WTC11 (cell line): ENCODE measurements around the gene DAND5.

Source experiments
- CREB1 ChIP-seq: sonication (generic); formaldehyde crosslinking; IDR thresholded peaks from 2 replicates; pipeline ENCODE4 v1.8.0; 2023; ENCODE audit warnings: mild to moderate bottlenecking, missing genetic modification reagents
- ESRRA ChIP-seq: sonication (generic); formaldehyde crosslinking; IDR thresholded peaks from 2 replicates; pipeline ENCODE4 v1.8.1; 2022; ENCODE audit warnings: mild to moderate bottlenecking, missing genetic modification reagents, borderline replicate concordance
- FOXP1 ChIP-seq: sonication (generic); formaldehyde crosslinking; IDR thresholded peaks from 2 replicates; pipeline ENCODE4 v1.8.0; 2022; ENCODE audit warnings: missing genetic modification reagents, mild to moderate bottlenecking, moderate library complexity, borderline replicate concordance
- ZNF396 ChIP-seq: fragments of 250-450 bp; sonication (Bioruptor Pico); IDR thresholded peaks from 2 replicates; pipeline ENCODE4 v1.8.0; 2021; ENCODE audit warnings: mild to moderate bottlenecking, moderate library complexity, borderline replicate concordance
- TF ChIP-seq, protein P1 (sequence below): sonication (generic); formaldehyde crosslinking; IDR thresholded peaks from 2 replicates; pipeline ENCODE4 v1.8.0; 2022; ENCODE audit warnings: mild to moderate bottlenecking, missing genetic modification reagents
- TF ChIP-seq, protein P2 (sequence below): fragments of 200-600 bp; IDR thresholded peaks from 2 replicates; pipeline ENCODE4 v1.8.0; 2022; ENCODE audit warnings: antibody characterized with exemption
- TF ChIP-seq, protein P3 (sequence below): fragments of 250-450 bp; sonication (Bioruptor Pico); IDR thresholded peaks from 2 replicates; pipeline ENCODE4 v2.1.2; 2022; ENCODE audit warnings: mild to moderate bottlenecking, moderate library complexity
- TF ChIP-seq, protein P4 (sequence below): sonication (generic); formaldehyde crosslinking; IDR thresholded peaks from 2 replicates; pipeline ENCODE4 v1.8.1; 2022; ENCODE audit warnings: mild to moderate bottlenecking, moderate library complexity, missing genetic modification reagents
- TF ChIP-seq, protein P5 (sequence below): sonication (generic); formaldehyde crosslinking; IDR thresholded peaks from 2 replicates; pipeline ENCODE4 v1.8.1; 2022; ENCODE audit warnings: low read depth, mild to moderate bottlenecking, moderate library complexity, missing genetic modification reagents, borderline replicate concordance

DNA sequence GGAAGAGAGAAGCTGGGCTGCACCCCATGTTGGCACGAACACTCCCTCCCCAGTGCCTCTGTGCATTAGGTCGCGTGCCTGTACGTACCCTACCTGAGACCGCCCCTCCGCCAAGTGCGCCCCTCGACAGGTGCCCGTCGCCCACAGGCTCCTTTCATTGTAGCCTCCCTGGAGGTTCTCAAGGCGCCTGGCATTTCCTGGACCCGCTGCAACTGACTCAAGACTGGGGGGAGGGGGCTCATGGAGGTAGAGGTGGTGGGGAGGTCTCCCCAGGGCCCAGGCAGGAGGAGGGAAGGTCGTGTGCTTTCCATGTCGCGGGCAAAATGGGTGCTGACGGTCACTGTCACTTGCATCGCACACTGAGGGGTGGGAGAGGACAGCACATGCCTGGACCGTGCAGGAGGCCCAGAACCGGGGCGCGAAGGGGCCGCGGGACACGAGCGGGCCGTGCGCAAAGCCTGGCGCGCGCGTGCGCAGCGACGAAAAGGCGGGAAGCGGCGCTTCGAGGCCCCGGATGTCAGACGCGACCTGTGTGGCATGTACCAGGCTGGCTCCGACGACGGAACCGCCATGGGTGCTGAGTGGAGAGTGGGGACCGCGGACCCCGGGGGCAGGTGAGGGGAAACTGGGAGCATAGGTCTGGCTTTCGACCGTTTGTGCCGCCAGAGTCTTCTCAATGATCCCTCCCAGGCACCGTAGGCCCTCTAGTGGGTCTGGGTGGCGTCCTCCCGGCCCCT lies 42.4 kb downstream of the DAND5 start:
- TF ChIP-seq, protein P1, sequence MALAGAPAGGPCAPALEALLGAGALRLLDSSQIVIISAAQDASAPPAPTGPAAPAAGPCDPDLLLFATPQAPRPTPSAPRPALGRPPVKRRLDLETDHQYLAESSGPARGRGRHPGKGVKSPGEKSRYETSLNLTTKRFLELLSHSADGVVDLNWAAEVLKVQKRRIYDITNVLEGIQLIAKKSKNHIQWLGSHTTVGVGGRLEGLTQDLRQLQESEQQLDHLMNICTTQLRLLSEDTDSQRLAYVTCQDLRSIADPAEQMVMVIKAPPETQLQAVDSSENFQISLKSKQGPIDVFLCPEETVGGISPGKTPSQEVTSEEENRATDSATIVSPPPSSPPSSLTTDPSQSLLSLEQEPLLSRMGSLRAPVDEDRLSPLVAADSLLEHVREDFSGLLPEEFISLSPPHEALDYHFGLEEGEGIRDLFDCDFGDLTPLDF (CRISPR knock-in tag): peak; percentile 98
- TF ChIP-seq ESRRA (CRISPR knock-in tag): peak; percentile 93; the same call in 1 of the 2 replicates
- TF ChIP-seq, protein P2, sequence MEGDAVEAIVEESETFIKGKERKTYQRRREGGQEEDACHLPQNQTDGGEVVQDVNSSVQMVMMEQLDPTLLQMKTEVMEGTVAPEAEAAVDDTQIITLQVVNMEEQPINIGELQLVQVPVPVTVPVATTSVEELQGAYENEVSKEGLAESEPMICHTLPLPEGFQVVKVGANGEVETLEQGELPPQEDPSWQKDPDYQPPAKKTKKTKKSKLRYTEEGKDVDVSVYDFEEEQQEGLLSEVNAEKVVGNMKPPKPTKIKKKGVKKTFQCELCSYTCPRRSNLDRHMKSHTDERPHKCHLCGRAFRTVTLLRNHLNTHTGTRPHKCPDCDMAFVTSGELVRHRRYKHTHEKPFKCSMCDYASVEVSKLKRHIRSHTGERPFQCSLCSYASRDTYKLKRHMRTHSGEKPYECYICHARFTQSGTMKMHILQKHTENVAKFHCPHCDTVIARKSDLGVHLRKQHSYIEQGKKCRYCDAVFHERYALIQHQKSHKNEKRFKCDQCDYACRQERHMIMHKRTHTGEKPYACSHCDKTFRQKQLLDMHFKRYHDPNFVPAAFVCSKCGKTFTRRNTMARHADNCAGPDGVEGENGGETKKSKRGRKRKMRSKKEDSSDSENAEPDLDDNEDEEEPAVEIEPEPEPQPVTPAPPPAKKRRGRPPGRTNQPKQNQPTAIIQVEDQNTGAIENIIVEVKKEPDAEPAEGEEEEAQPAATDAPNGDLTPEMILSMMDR: no peak
- TF ChIP-seq, protein P3, sequence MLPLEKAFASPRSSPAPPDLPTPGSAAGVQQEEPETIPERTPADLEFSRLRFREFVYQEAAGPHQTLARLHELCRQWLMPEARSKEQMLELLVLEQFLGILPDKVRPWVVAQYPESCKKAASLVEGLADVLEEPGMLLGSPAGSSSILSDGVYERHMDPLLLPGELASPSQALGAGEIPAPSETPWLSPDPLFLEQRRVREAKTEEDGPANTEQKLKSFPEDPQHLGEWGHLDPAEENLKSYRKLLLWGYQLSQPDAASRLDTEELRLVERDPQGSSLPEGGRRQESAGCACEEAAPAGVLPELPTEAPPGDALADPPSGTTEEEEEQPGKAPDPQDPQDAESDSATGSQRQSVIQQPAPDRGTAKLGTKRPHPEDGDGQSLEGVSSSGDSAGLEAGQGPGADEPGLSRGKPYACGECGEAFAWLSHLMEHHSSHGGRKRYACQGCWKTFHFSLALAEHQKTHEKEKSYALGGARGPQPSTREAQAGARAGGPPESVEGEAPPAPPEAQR: no peak
- TF ChIP-seq, protein P4, sequence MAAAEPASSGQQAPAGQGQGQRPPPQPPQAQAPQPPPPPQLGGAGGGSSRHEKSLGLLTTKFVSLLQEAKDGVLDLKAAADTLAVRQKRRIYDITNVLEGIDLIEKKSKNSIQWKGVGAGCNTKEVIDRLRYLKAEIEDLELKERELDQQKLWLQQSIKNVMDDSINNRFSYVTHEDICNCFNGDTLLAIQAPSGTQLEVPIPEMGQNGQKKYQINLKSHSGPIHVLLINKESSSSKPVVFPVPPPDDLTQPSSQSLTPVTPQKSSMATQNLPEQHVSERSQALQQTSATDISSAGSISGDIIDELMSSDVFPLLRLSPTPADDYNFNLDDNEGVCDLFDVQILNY (CRISPR knock-in tag): peak; percentile 92
- TF ChIP-seq, protein P5, sequence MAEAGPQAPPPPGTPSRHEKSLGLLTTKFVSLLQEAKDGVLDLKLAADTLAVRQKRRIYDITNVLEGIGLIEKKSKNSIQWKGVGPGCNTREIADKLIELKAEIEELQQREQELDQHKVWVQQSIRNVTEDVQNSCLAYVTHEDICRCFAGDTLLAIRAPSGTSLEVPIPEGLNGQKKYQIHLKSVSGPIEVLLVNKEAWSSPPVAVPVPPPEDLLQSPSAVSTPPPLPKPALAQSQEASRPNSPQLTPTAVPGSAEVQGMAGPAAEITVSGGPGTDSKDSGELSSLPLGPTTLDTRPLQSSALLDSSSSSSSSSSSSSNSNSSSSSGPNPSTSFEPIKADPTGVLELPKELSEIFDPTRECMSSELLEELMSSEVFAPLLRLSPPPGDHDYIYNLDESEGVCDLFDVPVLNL (CRISPR knock-in tag): peak; percentile 94; the same call in 1 of the 2 replicates
- no peak for TF ChIP-seq ZNF396 (CRISPR knock-in tag)
- peak; percentile 99 for TF ChIP-seq FOXP1
- TF ChIP-seq CREB1 (CRISPR knock-in tag): peak; percentile 95
